Fibroblast of upper back skin (primary cell): ENCODE measurements around the gene DDX56.
"Not testable (repeated sequence)": the region's sequence is repeated elsewhere in the genome, so short reads cannot be mapped to it uniquely, and the experiment has no call there.

ENCODE experiments used
- DNase-seq: peaks from one replicate; pipeline ENCODE4 v3.0.0-alpha.2; 2013

The DDX56 gene

DNA sequence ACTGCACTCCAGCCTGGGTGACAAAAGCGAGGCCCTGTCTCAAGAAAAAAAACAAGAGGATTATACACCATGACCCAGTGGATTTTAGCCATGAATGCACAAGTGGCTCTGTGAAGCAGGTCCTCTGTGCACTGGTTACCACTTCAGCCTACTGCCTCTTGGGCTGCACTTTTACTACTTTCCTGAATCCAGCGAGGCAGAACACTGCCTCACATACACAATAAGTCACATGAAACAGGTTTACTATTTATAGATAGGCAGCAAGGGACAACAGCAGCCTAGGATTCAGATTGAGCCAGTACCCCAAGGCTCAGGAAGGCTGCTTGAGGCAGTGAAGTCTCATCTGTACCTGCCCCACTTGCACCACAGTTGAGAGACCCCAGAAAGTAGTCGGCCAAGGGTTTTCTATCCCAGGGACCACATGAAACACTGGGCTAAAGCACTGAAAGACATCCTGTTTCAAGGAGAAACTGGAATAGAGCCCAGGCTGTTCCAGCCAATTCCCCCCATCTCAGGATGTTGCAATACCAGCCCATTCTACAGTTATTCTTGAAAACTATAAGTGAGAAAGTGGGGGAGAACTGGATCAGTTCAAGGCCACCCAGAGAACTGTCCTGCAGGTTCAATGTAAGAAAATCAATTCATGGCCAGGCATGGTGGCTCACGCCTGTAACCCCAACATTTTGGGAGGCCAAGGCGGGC lies 22.4 kb upstream of the DDX56 start:
- DNase-seq, result peak; percentile 37

DNA sequence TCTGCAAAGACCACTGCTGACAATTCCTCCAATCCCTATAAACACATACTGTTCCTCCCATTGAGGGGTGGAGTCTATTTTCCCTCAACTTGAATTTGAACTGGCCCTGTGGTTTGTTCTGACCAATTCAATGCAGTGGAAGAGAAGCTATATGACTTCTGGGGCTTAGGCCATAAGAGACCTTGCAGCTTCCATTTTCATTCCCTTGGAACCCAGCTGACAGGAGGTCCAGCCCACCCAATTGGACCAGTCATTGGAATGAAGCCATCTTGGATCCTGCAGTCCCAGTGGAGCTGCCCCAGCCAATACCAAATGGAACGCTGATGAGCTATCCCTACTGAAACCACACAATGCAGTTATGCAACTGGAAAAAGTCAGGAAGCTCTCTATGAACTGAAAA lies 17.2 kb upstream of the DDX56 start:
- no peak for DNase-seq

DNA sequence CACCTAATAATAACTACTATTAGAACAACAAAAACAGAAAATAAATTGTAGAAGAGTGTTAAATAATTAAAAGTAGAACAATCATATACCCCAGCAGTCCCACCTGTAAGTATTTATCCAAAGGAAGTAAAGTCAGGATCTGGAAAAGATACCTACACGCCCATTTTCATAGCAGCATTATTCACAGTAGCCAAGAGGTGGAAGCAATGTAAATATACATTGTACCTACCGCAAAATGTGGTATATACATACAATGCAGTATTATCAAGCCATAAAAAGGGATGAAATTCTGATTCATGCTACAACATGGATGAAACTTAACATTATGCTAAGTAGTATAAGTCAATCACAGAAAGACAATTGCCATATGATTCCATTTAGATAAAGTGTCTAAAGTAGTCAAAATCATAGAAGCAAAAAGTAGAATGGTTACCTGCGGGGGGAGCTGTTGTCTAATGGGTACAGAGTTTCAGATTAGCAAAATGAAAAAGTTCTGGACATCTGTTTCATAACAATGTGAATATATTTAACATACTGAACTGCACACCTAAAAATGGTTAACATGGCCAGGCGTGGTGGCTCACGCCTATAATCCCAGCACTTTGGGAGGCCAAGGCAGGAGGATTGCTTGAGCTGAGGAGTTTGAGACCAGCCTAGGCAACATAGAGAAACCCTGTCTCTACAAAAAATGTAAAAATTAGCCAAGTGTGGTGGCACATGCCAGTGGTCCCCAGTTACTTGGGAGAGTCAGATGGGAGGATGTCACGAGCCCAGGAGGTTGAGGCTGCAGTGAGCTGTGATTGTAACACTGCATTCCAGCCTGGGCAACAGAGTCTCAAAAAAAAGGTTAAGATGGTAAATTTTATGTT lies 14.4 kb upstream of the DDX56 start:
- peak; percentile 70 for DNase-seq

DNA sequence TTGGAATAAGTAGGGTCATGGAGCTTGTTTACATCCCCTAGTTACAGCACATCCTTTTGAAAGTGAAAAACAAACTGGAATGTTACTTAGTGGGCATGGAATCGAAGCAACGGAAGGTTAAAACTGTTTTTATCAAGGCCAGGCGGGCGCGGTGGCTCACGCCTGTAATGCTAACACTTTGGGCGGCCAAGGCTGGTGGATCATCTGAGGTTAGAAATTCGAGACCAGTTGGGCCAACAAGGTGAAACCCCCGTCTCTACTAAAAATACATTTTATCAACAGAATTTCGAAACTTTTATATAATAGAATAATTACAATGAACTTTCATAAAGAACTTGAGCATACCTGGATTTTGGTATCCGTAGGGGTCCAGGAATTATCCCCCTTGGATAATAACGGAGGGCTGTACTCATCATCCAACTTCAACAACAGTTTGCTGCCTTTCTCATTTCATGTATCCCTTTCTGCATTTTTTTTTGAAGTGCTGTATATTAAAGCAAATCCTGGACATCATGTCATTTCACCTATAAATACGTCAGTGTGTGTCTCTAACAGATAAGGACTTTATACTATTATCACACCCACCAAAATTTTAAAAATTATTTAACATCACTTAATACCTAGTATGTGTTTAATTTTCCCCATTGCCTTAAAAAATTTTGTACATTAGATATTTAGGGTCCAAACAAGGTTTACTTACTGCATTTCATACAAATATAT lies 9.6 kb upstream of the DDX56 start:
- no peak for DNase-seq

DNA sequence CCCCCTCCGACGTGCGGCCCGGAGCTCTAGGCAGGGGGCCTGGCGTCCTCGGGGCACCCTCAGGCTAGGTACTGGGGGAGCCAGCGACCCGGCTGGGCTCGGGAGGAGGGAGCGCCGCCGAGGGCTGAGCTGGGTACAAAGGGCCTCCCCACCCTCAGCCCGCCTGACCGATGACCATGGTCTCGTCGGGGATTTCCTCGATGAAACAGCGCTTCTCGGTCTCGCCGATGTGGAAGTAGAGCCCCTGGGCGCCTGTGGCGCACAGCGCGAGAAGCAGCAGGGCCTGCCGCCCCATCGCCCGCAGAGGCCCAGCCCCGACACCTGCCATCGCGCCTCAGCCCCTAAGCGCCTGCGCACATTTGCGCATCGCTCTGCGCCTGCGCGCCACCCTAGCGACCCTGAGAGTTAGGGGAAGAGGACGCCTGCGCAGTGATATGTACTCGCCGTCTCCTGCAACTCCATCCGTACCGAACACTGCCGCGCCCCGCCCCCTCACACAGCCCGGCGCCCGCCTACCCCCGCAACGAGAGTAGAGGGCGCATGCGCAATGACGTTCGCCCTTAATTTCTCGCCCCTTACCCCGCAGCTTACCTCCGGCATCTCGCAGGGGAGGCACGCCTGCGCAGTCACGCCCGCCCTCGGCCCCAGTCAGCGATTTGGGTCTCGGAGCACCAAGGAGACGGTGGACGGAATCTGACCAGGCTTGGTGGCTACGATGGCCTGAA lies 8.3 kb upstream of the DDX56 start, which contains the start of gene TMED4:
TMED4 (minus strand) TSS at position 353 of the 725 bp plus-strand sequence; CDS start at position 328, 25 bp downstream.
- peak; percentile 99 for DNase-seq

DNA sequence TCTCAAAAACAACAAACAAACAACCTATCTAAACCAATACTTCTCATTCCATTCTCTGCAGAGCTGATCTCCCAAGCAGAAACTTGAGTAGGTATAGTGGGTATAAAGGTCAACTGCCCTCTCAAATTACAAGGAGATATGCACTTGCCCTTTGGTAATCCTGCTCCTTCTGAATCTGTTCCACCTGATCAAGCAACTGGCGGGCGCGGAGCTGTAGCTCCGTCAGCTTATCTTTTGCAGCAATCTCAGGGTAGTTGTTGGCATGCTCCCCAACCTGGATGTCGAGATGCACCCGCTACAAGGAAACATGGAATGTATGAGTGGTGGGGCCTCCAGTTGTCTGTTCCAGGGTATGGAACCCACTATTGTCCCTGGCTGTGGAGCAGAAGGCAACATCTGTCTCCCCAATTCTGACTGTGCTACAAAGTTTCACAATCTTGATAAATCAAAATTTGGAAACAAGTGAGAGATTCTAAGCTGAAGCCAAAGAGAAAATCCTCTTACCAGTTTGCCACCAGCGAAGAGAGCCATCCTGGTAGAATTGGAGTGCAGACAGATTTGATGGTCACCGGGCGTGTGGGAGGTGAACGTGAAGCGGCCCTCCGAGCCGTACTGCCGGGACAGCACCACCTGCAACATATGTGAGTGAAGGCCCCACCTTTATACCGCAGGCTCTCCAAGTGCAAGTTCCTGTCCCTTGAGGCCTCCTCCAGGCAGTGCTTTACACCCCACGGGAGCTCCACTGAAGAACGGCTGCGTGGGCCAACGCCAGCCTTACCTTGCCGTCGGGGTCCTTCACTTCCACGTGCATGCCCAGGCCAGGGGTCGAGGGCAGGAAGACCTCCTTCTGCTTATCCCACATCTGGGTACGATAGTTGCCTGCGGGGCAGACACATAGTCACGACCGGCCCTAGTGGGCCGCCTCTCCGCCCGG lies 7.5 kb upstream of the DDX56 start:
- no peak for DNase-seq

DNA sequence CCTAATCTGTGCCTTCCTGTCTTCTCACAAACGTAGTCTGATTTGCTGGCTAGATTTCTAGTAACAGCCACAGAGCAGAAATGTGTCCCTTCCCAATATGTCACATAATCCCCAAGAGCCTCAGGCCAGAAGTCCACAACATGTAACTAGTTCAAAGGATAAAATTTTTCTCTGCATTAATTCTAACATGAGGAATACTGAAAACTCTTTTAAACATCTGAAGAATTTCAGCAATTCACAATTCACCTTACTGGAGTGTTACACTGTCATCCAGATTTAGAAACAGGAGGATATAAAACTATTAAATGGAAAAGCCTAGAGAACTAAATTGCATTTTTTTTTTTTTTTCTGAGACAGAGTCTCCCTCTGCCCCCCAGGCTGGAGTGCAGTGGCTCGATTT lies 2.5 kb upstream of the DDX56 start:
- DNase-seq, result no peak

DNA sequence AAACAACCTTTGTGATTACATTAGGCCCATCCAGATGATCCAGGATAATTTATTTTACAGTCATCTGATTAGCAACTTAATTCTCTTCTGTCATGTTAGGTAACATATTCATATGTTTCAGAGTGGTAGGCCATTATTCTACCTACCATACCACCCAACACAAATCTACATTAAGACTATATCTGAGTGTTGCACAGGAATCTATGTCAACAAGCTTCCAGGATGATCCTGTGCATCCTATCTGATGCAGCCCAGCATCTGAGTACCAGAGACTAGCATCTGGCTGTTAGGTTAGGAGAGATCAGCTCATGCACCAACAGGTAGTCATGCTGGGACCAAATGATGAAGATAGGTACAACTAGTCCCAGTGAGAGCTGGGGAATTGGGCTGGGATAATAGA lies 1.3 kb upstream of the DDX56 start:
- DNase-seq, result no peak

DNA sequence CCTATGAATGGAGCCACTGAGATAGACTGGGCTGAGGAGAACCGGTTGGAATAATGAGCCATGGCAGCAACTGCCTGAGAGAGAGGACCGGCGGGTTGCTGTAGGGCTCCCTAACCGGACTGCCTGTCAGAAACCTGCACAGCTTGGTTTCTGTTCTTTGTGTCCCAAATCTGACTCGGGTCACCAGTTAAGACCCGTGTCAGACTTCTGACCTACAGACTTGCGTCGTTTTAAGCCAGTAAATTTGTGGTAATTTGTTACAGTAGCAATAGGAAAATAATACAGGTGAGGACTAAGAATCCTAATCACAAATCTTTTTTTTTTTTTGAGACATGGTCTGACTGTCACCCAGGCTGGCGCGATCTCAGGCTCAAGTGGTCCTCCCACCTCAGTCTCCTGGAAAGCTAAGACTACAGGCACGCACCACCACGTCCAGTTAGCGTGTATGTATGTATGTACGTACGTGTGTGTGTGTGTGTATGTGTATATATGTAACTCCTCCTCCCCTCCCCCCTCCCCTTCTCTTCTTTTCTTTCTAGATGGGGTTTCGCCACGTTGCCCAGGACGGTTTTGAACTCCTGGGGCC lies 672 bp upstream of the DDX56 start:
- DNase-seq, result no peak

DNA sequence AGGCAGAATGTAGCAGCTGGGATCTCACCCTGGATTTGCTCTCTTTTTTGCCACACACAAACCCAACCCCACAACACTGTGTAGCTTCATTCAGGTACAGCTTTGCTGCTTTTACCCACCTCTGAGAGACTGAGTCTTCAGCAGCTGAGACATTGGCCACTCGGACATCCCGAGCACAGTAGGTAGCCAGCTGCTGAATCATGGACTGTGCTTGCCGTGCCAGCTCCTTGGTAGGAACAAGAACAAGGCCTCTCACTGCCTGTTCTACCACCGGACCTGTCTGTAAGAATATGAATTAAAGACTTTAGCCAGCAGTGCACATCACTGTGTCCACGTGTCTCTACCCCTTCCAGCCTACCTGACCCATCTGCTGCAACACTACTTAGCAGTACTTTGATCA lies 937 bp downstream of the DDX56 start:
- DNase-seq, result no peak

DNA sequence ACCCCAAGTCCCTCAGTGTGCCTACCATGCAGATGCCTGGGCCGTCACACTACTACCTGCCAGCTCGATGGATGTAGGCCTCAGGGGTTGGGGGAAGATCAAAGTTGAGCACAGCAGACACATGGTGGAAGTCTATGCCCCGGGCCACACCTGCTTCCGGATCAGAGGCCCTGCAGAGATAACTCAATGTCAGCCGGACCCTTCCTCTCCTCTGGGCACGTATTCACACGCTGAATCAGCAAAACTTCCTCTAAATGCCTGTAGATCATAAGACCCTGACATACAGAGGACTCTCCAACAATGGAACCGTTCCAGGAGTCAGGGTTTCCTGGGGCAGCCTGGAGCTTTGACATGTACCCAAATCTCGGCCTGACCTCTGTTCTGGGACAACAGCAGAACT lies 3.7 kb downstream of the DDX56 start:
- no peak for DNase-seq

DNA sequence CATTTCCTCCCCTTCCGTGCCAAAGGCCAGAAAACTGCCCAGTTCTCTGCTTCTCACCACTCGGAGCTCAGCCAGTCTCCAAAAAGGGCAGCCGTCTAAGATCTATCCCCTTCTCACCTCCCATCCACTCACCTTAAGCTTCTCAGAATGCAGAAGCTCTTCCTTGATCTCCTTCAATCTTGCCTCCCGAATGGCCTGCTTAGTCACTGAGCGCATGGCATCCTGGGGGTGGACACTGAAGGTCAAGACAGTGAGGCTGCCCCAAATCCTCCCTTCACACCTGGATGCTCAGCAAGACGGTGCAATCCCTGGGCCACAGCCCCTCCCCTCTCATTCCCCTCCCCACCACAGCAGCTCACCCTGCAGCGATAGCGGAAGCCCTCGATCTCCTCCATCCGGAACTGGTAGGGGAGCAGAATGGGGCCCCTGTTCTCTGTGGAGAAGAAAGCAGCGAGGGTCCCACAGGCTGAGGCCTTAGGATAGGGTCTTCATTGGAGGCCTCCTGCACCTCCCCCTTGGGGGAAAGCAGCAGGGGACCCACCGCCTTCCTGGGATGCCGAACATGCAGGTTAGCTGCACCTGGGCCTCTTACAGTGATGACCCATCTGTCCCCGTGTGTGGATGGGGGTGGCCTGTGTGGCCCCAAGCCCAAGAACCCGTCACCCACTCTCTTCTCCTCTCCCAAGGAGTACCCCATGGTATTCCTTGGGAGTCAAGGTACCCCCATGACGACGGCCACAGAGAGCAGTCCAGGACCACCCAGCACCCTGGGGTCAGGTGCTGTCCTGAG lies 4.7 kb downstream of the DDX56 start:
- DNase-seq, result no peak

DNA sequence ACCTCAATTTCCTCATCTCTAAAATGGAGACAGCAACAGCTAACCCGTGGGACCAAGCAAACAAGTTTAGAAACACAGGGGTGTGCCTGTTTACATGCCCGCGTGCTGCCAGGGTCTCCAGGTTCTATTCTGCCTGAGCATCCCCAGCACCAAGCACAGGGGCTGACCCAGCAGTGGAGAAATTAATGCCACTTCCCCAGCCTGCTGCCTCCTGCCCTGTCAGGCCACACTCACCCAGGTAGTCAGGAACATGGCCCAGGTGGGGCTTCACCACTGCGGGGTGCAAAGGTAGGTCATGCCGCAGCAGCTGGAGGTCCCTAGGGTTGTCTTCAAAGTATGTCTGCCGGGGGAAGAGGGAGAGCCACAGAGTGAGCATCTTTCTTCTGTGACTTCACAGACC lies 5.8 kb downstream of the DDX56 start:
- no peak for DNase-seq

DNA sequence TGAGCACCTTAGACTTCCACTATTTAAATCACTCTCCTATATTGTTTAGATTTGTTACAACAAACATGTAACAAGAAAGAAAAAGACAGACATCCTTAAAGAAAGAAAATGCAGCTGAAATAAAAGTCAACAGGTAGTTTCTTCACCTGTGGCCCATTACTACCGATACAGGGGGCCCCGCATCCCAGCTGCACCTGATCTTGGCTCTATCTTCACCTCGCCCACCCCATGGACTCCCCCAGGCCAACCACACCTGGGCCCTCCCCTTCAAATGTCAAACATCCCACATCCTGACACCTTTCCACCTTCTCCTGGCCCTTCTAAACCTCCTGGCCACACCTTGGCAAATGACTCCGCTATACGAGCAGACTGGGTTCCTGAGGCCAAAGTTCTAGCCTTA lies 7.0 kb downstream of the DDX56 start:
- DNase-seq, result no peak

DNA sequence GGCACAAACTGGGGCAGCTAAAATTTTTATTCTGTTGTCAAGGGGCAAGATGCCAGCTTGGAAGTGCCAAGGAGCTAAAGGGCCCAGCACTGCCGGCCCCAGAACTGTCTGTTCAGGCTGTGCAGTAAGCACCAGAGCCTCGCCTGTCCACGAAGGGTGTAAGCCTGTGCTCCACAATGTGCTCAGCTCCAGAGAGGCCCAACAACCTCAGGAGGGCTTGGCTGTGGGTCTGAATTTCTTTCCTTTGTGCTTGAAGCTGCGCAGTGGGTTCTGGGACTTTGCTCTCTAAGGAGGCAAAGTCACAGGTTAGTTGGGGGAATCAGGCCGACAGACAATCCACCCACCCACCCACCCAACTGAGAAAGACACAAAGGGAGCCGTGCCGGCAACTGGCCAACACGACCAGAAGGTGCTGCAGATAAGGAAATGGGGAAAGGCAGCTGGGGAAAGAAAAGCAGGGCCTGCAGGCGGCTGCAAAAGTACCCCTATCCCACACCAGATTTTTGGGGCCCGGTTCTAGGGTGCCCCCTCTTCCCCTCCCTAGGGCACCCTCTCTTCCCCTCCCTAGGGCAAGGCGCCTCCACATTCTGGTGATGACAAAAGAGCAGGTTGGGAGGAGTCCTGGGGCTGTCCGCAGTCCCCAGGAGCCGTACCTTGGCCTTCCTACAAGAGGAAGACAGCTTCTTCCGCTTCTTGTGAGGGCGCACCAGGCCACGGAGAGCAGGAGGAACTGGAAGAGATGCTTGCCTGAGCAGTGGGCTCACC lies 7.7 kb downstream of the DDX56 start:
- no peak for DNase-seq

DNA sequence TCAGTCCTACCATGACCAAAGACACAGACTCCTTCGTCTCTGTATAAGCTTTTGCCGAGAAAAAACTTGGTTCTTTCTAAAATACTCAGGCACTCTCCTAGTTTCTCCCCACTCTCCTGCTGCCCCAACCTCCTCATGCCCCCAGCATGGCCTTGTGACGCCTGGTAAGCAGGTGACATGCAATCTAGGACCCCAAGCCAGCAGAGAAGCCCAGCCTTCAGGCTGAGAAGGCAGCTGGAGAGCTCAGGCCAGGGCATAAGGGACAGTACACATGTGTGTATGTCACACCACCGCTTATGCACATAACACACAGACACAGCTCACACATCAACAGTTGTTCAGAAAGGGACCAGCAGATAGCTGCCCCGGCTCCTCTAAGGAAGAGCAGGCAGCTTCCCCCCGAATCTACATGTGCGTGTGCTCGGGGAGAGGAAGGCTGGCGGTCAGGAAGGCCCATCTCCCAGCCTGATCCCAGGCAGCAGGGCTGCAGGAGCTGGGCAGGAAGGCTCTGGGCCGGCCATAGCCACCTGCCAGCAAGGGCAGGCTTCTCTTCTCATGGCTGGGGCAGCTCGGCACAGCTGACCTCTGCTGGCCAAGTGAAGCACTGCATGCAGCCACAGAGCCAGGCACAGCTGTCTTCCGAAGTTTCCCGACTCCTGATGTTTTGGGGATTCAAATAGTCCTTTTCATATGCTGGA lies 8.5 kb downstream of the DDX56 start:
- DNase-seq, result peak; percentile 45

DNA sequence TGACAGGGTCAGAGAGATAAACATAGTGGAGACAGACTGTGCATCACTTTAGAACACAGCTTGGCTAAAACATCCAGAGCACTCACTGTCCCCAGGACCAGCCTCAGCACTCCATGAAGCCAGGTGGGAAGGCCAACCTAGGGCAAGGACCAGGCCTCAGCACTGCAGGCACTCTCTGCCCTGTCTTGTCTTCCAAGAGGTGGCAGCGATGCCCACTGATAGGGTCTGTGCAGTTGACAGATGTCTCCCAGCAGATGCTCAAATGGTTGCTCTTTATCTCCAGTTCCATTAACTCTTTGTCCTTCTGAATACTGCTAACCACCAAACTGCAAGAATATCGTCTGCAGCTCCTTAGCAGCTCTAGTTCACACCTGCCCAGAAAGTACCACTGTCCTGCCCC lies 9.1 kb downstream of the DDX56 start:
- no peak for DNase-seq

DNA sequence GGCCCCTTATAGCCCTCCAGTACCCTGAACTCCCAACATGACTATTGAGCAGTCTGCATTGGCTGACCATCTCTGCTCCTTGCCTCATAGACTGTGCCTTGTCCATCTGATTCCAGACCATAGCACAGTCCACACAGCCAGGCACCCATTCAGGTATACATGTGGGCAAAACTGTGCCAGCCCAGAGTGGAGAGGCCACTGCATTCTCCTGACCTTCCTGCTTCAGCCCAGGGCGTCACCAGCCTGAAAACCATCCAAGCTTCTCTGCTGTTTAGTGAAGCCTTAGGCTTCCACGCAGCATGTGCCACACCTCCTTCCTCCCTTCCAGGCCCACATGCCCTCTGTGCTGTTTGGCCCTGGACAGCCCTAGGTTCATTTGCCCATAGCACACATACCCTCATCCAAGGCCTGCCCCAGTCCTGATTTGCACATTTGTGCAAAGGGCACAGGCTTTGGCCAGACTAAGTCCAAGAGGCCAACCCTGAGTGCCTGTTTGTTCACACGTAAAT lies 10.5 kb downstream of the DDX56 start:
- no peak for DNase-seq

DNA sequence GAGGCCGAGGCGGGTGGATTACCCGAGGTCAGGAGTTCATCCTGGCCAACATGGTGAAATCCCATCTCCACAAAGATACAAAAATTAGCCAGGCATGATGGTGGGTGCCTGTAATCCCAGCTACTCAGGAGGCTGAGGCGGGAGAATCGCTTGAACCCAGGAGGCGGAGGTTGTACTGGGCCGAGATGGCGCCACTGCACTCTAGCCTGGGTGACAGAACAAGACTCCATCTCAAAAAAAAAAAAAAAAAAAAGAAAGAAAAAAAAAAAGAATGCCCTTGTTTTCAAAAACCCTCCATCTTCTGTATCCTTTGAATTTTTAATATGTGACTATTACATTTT lies 11.1 kb downstream of the DDX56 start:
- DNase-seq, result not testable (repeated sequence)
